Hepatocyte (in vitro differentiated cells): ENCODE data around the gene RABGAP1L. TPM values are rescaled to one million over a fixed set of nuclear protein-coding genes. Genes with fewer than 3 reads are reported as not detected.

Experiments used
- DNase-seq: peaks from one replicate; pipeline ENCODE4 v3.0.0-alpha.2; 2016; ENCODE audit warnings: low spot score
- H2AFZ ChIP-seq: fragments of 200-600 bp; sonication (generic); 2 replicates; pipeline ENCODE4 v1.6.0; 2016; ENCODE audit warnings: antibody characterized with exemption, mild to moderate bottlenecking
- H3K27ac ChIP-seq: fragments of 200-600 bp; sonication (generic); 2 replicates; pipeline ENCODE4 v1.5.1; 2016; ENCODE audit warnings: mild to moderate bottlenecking
- H3K27me3 ChIP-seq: fragments of 200-600 bp; sonication (generic); 2 replicates; pipeline ENCODE4 v1.6.1; 2016
- H3K36me3 ChIP-seq: fragments of 200-600 bp; sonication (generic); replicated peaks from 2 replicates; pipeline ENCODE4 v1.5.1; 2016; ENCODE audit warnings: low read depth; ENCODE audit not compliant: insufficient read depth
- H3K4me1 ChIP-seq: fragments of 200-600 bp; sonication (generic); 2 replicates; pipeline ENCODE4 v1.5.1; 2016; ENCODE audit warnings: mild to moderate bottlenecking, moderate library complexity; ENCODE audit not compliant: insufficient read depth
- H3K4me2 ChIP-seq: fragments of 200-600 bp; sonication (generic); 2 replicates; pipeline ENCODE4 v1.6.0; 2016
- H3K4me3 ChIP-seq: fragments of 200-600 bp; sonication (generic); 2 replicates; pipeline ENCODE4 v1.5.1; 2016; ENCODE audit warnings: mild to moderate bottlenecking
- H3K79me2 ChIP-seq: fragments of 200-600 bp; sonication (generic); 2 replicates; pipeline ENCODE4 v1.6.0; 2017; ENCODE audit warnings: mild to moderate bottlenecking
- H3K9me2 ChIP-seq: fragments of 200-600 bp; sonication (generic); replicated peaks from 2 replicates; pipeline ENCODE4 v1.6.0; 2017; ENCODE audit warnings: mild to moderate bottlenecking; ENCODE audit not compliant: insufficient read depth
- H3K9me3 ChIP-seq: fragments of 200-600 bp; sonication (generic); 2 replicates; pipeline ENCODE4 v1.5.1; 2016; ENCODE audit warnings: low read depth, mild to moderate bottlenecking
- H4K20me1 ChIP-seq: fragments of 200-600 bp; sonication (generic); 2 replicates; pipeline ENCODE4 v1.6.0; 2016; ENCODE audit warnings: mild to moderate bottlenecking; ENCODE audit not compliant: insufficient read depth, poor library complexity, severe bottlenecking
- CTCF ChIP-seq: fragments of 200-600 bp; sonication (generic); IDR thresholded peaks from 2 replicates; pipeline ENCODE4 v1.5.1; 2016; ENCODE audit warnings: antibody characterized with exemption, mild to moderate bottlenecking; ENCODE audit not compliant: poor library complexity
- EZH2 ChIP-seq: fragments of 200-600 bp; sonication (generic); IDR thresholded peaks from 2 replicates; pipeline ENCODE4 v1.6.1; 2016; ENCODE audit warnings: antibody characterized with exemption, mild to moderate bottlenecking, borderline replicate concordance
- EZH2phosphoT487 ChIP-seq: fragments of 200-600 bp; sonication (generic); IDR thresholded peaks from one replicate; pipeline ENCODE4 v1.6.1; 2018; ENCODE audit warnings: antibody characterized with exemption, mild to moderate bottlenecking, low read depth, moderate library complexity; ENCODE audit not compliant: unreplicated experiment, severe bottlenecking
- WGBS: methylation state at CpG from one replicate; pipeline ENCODE4 v1.1.6; 2016; ENCODE audit warnings: low lambda C conversion rate; ENCODE audit errors: missing lambda C conversion rate; 5-methylcytosine and 5-hydroxymethylcytosine counted together
- polyA plus RNA-seq: library from polyadenylated mRNA; unstranded; fragments of >200 nt; fragmentation: Nextera tagmentation; extraction: Ambion mirVana; gene quantifications from 2 replicates; pipeline ENCODE4 v1.2.1, GENCODE V29; 2016
- total RNA-seq: library from RNA; depleted of rRNA; stranded (reverse); fragments of >200 nt; gene quantifications from 2 replicates; pipeline ENCODE4 v1.2.3, GENCODE V29; 2014

Gene RABGAP1L
- total and polyA plus RNA-seq, 2 experiments from 2014 or later, result 15.0 to 41.8 TPM

DNA sequence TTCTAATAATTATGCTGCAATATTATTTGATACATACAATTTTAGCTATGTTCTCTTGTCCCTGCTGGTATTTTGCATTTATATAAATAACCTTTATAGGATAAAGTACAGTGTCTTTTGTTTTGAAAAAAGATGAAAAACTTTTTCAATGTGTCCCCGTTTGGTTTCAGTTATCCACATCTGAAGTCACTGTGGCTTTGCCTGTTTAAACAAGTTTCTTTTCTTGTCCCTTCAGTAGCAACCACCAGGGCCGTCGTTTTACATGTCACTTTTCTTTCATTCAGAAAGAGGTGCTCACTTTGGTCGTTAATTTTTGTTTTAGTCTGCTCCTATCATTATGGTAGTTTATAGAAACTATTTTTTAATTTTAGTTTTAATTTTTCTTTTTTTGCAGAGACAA is 41.4 kb downstream of the RABGAP1L start:
- Histone ChIP-seq H3K27ac (no peak overlapping the region), H3K9me3 (no peaks in the 10 kb centered on the region), H3K4me1 (no peaks in the 10 kb centered on the region), H2AFZ (no peak overlapping the region), H3K36me3 (no peaks in the 10 kb centered on the region), H3K4me3 (no peak overlapping the region), H4K20me1 (no peaks in the 10 kb centered on the region), H3K27me3 (no peaks in the 10 kb centered on the region), H3K9me2 (no peaks in the 10 kb centered on the region), H3K79me2 (peaks cover 45% of the 10 kb centered on the region), H3K4me2 (no peak overlapping the region)
- TF ChIP-seq EZH2phosphoT487, result no peak
- TF ChIP-seq CTCF, result no peak
- no peak for TF ChIP-seq EZH2
- DNase-seq, result no peak
- WGBS, result 93% methylated on average over 4 of the region's 4 CpGs

GRCh38 chr1:174204697-174205308 is 45.5 kb downstream of the RABGAP1L start:
- Histone ChIP-seq H3K9me3 (no peaks in the 10 kb centered on the region), H4K20me1 (no peaks in the 10 kb centered on the region), H3K36me3 (no peaks in the 10 kb centered on the region), H3K27ac (no peak overlapping the region), H3K27me3 (no peaks in the 10 kb centered on the region), H3K4me2 (no peak overlapping the region), H3K4me3 (no peak overlapping the region), H3K79me2 (peaks cover 63% of the 10 kb centered on the region), H3K4me1 (no peaks in the 10 kb centered on the region), H3K9me2 (no peaks in the 10 kb centered on the region), H2AFZ (no peak overlapping the region)
- TF ChIP-seq CTCF (no peak), EZH2 (no peak), EZH2phosphoT487 (no peak)
- 89% methylated on average over 7 of the region's 7 CpGs for WGBS
- DNase-seq, result no peak

DNA sequence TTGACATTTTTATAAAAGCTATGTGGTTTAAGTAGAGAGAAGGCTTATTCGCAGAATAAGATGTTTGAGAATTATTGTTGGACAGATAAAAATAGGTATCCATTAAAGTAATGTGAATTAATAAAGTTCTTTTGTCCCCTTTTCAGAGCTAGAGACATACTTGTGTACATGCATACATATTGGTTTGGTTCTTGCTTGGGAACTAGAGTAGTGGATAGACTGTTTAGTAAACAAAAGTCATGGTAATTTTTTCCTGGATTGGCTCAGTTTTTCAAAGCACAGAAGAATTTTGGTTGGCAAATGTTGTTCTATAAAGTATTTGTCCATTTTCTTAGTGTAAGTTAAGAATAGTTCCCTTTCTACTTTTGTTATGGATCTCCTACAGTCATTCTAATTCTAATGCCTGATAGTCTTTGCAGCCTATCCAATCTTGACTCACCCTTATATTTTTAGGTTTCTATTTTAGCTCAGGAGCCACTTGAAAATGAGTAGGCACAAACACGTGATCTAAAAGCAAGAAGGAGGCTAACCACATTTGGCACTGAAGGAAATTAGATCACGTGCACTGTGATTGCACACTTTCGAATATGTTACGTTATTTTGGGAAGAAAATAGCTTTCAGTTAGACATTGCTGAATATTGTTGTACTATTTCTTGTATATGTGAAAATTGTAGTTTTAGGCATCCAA is 47.0 kb downstream of the RABGAP1L start:
- Histone ChIP-seq H3K4me1 (no peaks in the 10 kb centered on the region), H3K4me3 (no peak overlapping the region), H3K9me3 (no peaks in the 10 kb centered on the region), H2AFZ (no peak overlapping the region), H3K27me3 (no peaks in the 10 kb centered on the region), H4K20me1 (no peaks in the 10 kb centered on the region), H3K4me2 (no peak overlapping the region), H3K79me2 (peaks cover 64% of the 10 kb centered on the region), H3K27ac (no peak overlapping the region), H3K9me2 (no peaks in the 10 kb centered on the region), H3K36me3 (no peaks in the 10 kb centered on the region)
- TF ChIP-seq EZH2 (no peak), EZH2phosphoT487 (no peak), CTCF (no peak)
- no peak for DNase-seq
- 98% methylated on average over 5 of the region's 5 CpGs for WGBS
